Thoracic aorta (tissue), 2 donors: Measurements from ENCODE around the gene RFC2. TPM values are rescaled to one million over a fixed set of nuclear protein-coding genes. Genes with fewer than 3 reads are reported as not detected.

Experiments used
- ATAC-seq: fragments of 150-250 bp; one replicate; pipeline ENCODE4 v1.8.0; 2017; ENCODE audit warnings: low read depth; ENCODE audit not compliant: insufficient number of reproducible peaks, low FRiP score
- DNase-seq: peaks from one replicate; pipeline ENCODE4 v3.0.0-alpha.2; 2020; ENCODE audit warnings: low spot score
- H3K27ac ChIP-seq, 2 donors: fragments of 200-600 bp; sonication (generic); 1 replicate in 1 of 2; 2 replicates in 1 of 2; pipeline ENCODE4 v1.5.1; 2016; ENCODE audit warnings: mild to moderate bottlenecking in 2 of 2, moderate library complexity in 2 of 2
- H3K27me3 ChIP-seq: fragments of 200-600 bp; sonication (generic); replicated peaks from 2 replicates; pipeline ENCODE4 v1.6.0; 2016; ENCODE audit warnings: mild to moderate bottlenecking; ENCODE audit not compliant: insufficient read depth
- H3K36me3 ChIP-seq: fragments of 200-600 bp; sonication (generic); one replicate; pipeline ENCODE4 v1.5.1; 2016
- H3K4me1 ChIP-seq, 2 donors: fragments of 200-600 bp; sonication (generic); 1 replicate in 1 of 2; 2 replicates in 1 of 2; pipeline versions ENCODE4 v1.5.1 to v1.6.0; 2016; ENCODE audit warnings: low read depth in 2 of 2, mild to moderate bottlenecking in 1 of 2; ENCODE audit not compliant: control insufficient read depth in 1 of 2
- H3K4me3 ChIP-seq: fragments of 200-600 bp; sonication (generic); 2 replicates; pipeline ENCODE4 v1.5.1; 2016; ENCODE audit warnings: mild to moderate bottlenecking
- H3K9me3 ChIP-seq: fragments of 200-600 bp; sonication (generic); 2 replicates; pipeline ENCODE4 v1.5.1; 2016
- total RNA-seq, 2 donors: library from RNA; depleted of rRNA; stranded (reverse); fragments of >200 nt; gene quantifications; one replicate each; pipeline versions ENCODE4 v1.1.0 to v1.2.3, GENCODE V29; 2016
- TF ChIP-seq, protein P1 (sequence below): fragments of 200-600 bp; sonication (generic); IDR thresholded peaks from one replicate; pipeline ENCODE4 v1.5.1; 2019; ENCODE audit warnings: antibody characterized with exemption

RFC2 gene
- total RNA-seq, 2 donors from 2014 or later, result 9.5 to 15.2 TPM

DNA sequence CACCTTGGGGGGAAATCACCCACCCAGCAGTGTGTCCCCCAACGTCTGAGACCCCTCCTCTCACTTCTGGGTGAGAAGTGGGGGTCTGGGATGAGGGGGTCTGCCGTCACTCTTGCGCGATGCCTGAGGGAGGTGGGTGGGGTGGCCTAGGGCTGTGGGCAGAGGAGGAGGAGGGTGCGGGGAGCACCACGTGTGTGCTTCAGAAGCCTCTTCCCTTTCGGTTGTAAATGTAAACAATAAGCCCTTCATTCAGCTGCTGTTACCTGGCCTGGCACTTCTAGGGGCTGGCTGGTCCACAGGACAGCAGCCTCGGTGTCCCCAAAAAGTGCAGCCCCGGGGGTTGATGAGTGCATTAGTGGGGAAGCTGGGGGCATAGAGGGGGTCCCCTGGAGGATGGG lies 36.4 kb upstream of the RFC2 start:
- H3K4me1 ChIP-seq, result peaks cover 13 to 58% of the 10 kb centered on the region in 2 donors
- ATAC-seq (no peak), DNase-seq (no peak)
- H3K4me3 ChIP-seq, result peak overlapping the region; percentile 94
- H3K9me3 ChIP-seq, result no peaks in the 10 kb centered on the region
- H3K36me3 ChIP-seq, result no peaks in the 10 kb centered on the region
- peak overlapping the region; percentile 12 to 75 for H3K27ac ChIP-seq
- H3K27me3 ChIP-seq, result no peaks in the 10 kb centered on the region
- TF ChIP-seq, protein P1, sequence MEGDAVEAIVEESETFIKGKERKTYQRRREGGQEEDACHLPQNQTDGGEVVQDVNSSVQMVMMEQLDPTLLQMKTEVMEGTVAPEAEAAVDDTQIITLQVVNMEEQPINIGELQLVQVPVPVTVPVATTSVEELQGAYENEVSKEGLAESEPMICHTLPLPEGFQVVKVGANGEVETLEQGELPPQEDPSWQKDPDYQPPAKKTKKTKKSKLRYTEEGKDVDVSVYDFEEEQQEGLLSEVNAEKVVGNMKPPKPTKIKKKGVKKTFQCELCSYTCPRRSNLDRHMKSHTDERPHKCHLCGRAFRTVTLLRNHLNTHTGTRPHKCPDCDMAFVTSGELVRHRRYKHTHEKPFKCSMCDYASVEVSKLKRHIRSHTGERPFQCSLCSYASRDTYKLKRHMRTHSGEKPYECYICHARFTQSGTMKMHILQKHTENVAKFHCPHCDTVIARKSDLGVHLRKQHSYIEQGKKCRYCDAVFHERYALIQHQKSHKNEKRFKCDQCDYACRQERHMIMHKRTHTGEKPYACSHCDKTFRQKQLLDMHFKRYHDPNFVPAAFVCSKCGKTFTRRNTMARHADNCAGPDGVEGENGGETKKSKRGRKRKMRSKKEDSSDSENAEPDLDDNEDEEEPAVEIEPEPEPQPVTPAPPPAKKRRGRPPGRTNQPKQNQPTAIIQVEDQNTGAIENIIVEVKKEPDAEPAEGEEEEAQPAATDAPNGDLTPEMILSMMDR, result no peak

DNA sequence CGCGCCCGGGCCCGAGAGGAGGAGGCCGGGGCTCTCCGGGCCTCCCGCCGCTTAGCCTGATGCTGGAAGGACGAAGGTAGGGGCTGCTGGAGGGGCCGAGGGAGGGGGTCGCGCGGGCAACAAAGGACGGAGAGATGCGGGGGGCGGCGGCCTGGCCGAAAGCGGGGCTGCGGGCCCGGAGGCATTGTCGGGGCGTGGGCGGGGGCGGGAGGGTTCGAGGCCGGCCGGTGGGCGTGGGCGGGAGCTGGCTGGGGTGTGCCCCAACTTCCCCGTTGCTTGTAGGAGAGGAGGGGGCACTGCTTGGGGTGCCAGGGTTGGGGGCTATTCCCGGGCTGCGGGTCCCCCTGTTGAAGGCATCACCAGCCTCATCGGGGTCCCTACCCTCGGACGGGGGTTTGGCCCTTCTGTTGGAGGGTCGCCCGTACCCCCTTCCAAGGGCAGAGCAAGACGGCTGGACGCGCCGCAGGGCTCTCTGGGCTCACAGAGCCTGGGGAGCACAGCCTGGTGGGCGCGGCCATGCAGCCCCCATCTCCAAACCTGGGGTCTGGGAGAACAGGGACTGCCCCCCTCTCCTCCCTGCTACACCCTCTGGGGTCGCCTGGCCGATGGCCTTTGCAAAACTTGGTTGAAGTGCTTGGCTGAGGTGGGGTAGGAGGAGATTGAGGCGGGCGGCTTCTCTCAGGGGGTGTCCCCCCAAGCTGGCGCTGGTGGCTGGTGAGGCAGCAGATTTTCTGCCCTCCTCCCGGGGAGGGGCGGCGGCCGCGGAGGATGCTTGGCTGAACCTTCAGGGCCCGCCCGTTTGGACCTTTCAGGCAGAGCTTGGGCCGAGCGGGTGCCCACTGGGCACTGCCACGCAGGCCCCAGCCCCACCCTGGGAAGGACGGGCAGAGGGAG lies 35.7 kb upstream of the RFC2 start:
- DNase-seq (no peak), ATAC-seq (no peak)
- TF ChIP-seq, protein P1, result no peak
- H3K27me3 ChIP-seq, result no peaks in the 10 kb centered on the region
- H3K27ac ChIP-seq, result peak overlapping the region; percentile 74 to 75
- no peaks in the 10 kb centered on the region for H3K36me3 ChIP-seq
- peaks cover 9 to 54% of the 10 kb centered on the region in 2 donors for H3K4me1 ChIP-seq
- peak overlapping the region; percentile 94 for H3K4me3 ChIP-seq
- H3K9me3 ChIP-seq, result no peaks in the 10 kb centered on the region

DNA sequence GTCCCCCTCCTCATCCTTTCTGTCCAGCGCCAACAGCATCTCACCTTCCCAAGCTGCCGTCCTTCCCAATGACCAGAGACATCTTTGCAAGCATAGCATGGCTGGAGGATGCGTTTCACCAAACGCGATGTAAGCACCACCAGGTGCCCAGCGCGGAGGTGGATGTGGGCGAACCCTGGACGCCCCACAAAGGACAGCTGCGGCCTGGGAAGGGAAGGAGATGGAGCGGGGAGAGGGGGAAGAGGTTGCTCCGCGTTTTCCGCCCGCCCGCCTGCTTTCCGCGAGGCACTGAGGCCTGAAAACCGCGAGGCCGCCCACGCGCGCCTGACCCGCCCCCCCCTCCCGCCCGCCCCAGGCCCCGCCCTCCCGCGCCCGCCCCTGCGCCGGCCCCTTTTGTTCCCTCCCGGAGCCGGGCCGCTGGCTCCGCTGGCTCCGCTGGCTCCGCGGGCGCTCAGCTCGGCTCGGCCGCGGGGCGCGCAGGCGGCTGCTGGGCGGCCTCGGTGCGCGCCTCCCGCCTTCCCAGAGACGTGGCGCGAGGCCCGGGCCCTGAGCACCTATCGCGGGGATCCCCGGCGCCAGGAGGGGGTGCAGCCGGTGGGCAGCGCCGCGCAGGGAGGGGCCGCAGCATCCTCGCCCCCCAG lies 34.9 kb upstream of the RFC2 start, which contains the start of gene CLIP2:
TSS of gene CLIP2 (plus strand) at position 390 of the 641 bp plus-strand sequence. CDS start 28,140 bp downstream, outside the sequence.
- Histone ChIP-seq H3K4me3 (peak within 1 kb of the TSS; percentile 94), H3K27me3 (no peaks in the 10 kb centered on the region), H3K9me3 (no peaks in the 10 kb centered on the region), H3K27ac (peak within 1 kb of the TSS; percentile 74 to 75), H3K36me3 (no peaks in the 10 kb centered on the region), H3K4me1 (peaks cover 5 to 46% of the 10 kb centered on the region in 2 donors)
- TF ChIP-seq, protein P1, result no peak
- ATAC-seq (peak; percentile 47), DNase-seq (no peak)

DNA sequence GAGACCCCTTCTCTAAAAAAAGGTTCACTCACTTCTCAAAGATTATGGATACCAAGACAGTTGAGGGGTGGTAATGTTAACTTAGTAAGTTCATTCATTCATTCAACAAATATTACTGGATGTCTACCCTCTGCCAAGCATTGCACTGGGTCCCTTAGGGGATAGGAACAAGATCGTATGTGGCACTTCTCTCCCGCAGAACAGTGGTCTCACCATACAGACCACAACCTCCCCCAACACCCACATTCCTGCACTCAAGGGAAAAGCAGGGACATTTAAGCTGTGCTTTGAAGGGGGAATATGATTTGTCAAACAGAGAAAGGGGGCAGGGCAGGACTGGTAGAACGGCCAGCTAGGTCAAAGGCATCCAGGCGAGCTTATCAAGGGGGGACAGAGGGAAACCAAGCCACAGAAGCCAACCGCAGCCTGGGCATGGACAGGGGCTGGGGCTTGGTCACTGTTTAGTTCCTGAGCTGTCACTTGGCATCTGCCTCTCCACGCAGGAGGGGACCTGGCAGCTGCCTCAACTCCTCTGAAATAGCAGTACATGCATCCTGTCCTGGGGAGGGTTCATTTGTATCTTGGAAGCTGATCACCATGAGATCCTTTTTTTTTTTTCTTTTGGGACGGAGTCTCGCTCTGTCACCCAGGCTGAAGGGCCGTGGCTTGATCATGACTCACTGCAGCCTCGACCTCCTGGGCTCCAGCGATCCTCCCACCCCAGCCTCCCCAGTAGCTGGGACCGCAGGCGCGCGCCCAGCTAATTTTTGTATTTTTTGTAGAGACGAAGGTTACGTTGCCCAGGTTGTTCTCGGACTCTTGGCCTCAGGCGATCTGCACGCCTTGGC lies 34.1 kb upstream of the RFC2 start:
- H3K27me3 ChIP-seq, result no peaks in the 10 kb centered on the region
- peak overlapping the region; percentile 94 for H3K4me3 ChIP-seq
- DNase-seq, result no peak
- H3K27ac ChIP-seq, result no peak overlapping the region
- H3K36me3 ChIP-seq, result no peaks in the 10 kb centered on the region
- TF ChIP-seq, protein P1, result no peak
- no peaks in the 10 kb centered on the region for H3K9me3 ChIP-seq
- H3K4me1 ChIP-seq, result peaks cover 5 to 38% of the 10 kb centered on the region in 2 donors
- ATAC-seq, result no peak
